GM23338 (cell line): ENCODE measurements around the gene ITGB7. TPM values are rescaled to one million over a fixed set of nuclear protein-coding genes. Genes with fewer than 3 reads are reported as not detected.
A peak's percentile ranks its signal among the peaks of the same experiment; 100 is the strongest.

ENCODE experiments used
- ATAC-seq: fragments of 200-7000 bp; cut with Tn5 transposase; 3 replicates; pipeline ENCODE4 v1.9.1; 2020
- DNase-seq: peaks from one replicate; pipeline ENCODE4 v3.0.0-alpha.2; 2015; ENCODE audit warnings: low spot score
- H2AFZ ChIP-seq: fragments of 200-600 bp; sonication (generic); 2 replicates; pipeline ENCODE4 v1.8.0; 2016; ENCODE audit warnings: antibody characterized with exemption, mild to moderate bottlenecking, moderate library complexity
- H3F3A ChIP-seq: fragments of 200-600 bp; sonication (generic); replicated peaks from 2 replicates; pipeline ENCODE4 v1.8.0; 2017; ENCODE audit warnings: antibody characterized with exemption, mixed run types, low read depth
- H3K27ac ChIP-seq: fragments of 200-600 bp; sonication (generic); 2 replicates; pipeline ENCODE4 v1.6.1; 2016; ENCODE audit warnings: low read depth
- H3K27me3 ChIP-seq: fragments of 200-600 bp; sonication (generic); 2 replicates; pipeline ENCODE4 v1.8.0; 2016; ENCODE audit warnings: mild to moderate bottlenecking, mixed run types, moderate library complexity; ENCODE audit not compliant: insufficient read depth
- H3K36me3 ChIP-seq: fragments of 200-600 bp; sonication (generic); 2 replicates; pipeline ENCODE4 v1.8.0; 2016; ENCODE audit warnings: mild to moderate bottlenecking; ENCODE audit not compliant: insufficient read depth
- H3K4me1 ChIP-seq: fragments of 200-600 bp; sonication (generic); 2 replicates; pipeline ENCODE4 v1.8.0; 2016; ENCODE audit warnings: mild to moderate bottlenecking, moderate library complexity; ENCODE audit not compliant: insufficient read depth
- H3K4me2 ChIP-seq: fragments of 200-600 bp; sonication (generic); 2 replicates; pipeline ENCODE4 v1.7.1; 2017; ENCODE audit warnings: mixed run types
- H3K4me3 ChIP-seq: fragments of 200-600 bp; sonication (generic); 2 replicates; pipeline ENCODE4 v1.6.1; 2016; ENCODE audit warnings: mixed run types
- H3K79me2 ChIP-seq: fragments of 200-600 bp; sonication (generic); replicated peaks from 2 replicates; pipeline ENCODE4 v1.8.0; 2017; ENCODE audit warnings: mild to moderate bottlenecking; ENCODE audit not compliant: insufficient read depth
- H3K9me2 ChIP-seq: fragments of 200-600 bp; sonication (generic); 2 replicates; pipeline ENCODE4 v1.8.0; 2017; ENCODE audit not compliant: insufficient read depth
- H4K20me1 ChIP-seq: fragments of 200-600 bp; sonication (generic); replicated peaks from 2 replicates; pipeline ENCODE4 v1.8.0; 2017; ENCODE audit warnings: mild to moderate bottlenecking; ENCODE audit not compliant: insufficient read depth
- H3K27ac Mint-ChIP-seq: 2 replicates; pipeline ENCODE4 v1.8.0; 2020; ENCODE audit warnings: inconsistent platforms, mild to moderate bottlenecking, moderate library complexity, mixed read lengths
- H3K27me3 Mint-ChIP-seq: 3 replicates; pipeline ENCODE4 v1.8.0; 2022; ENCODE audit warnings: low read depth, mild to moderate bottlenecking, moderate library complexity, mixed read lengths, inconsistent platforms; ENCODE audit not compliant: insufficient read depth, poor library complexity
- H3K36me3 Mint-ChIP-seq: 3 replicates; pipeline ENCODE4 v1.8.0; 2021; ENCODE audit warnings: low read depth, mild to moderate bottlenecking, inconsistent platforms, moderate library complexity, mixed read lengths
- H3K4me1 Mint-ChIP-seq: 3 replicates; pipeline ENCODE4 v1.8.0; 2020; ENCODE audit warnings: mild to moderate bottlenecking, inconsistent platforms, mixed read lengths
- H3K4me3 Mint-ChIP-seq: 3 replicates; pipeline ENCODE4 v1.8.0; 2021; ENCODE audit warnings: moderate library complexity, mild to moderate bottlenecking, inconsistent platforms, mixed read lengths
- H3K9me3 Mint-ChIP-seq: 3 replicates; pipeline ENCODE4 v1.8.0; 2020; ENCODE audit warnings: moderate library complexity, mild to moderate bottlenecking, inconsistent platforms, mixed read lengths
- CREB1 ChIP-seq: fragments of 250-450 bp; sonication (Bioruptor Pico); IDR thresholded peaks from 2 replicates; pipeline ENCODE4 v1.5.0; 2020; ENCODE audit warnings: low read depth, mild to moderate bottlenecking, moderate library complexity
- ETS1 ChIP-seq: IDR thresholded peaks from 2 replicates; pipeline ENCODE4 v1.6.1; 2016; ENCODE audit warnings: antibody characterized with exemption
- EZH2phosphoT487 ChIP-seq: fragments of 200-600 bp; sonication (generic); IDR thresholded peaks from one replicate; pipeline ENCODE4 v1.8.1; 2018; ENCODE audit warnings: antibody characterized with exemption; ENCODE audit not compliant: unreplicated experiment
- JUNB ChIP-seq: IDR thresholded peaks from one replicate; pipeline ENCODE4 v1.6.1; 2016; ENCODE audit warnings: antibody characterized with exemption; ENCODE audit not compliant: unreplicated experiment
- POLR2AphosphoS5 ChIP-seq: IDR thresholded peaks from 2 replicates; pipeline ENCODE4 v1.6.1; 2016; ENCODE audit warnings: antibody characterized with exemption, low read depth
- STAT1 ChIP-seq: IDR thresholded peaks from one replicate; pipeline ENCODE4 v1.6.1; 2016; ENCODE audit warnings: antibody characterized with exemption; ENCODE audit not compliant: unreplicated experiment
- ZNF331 ChIP-seq: fragments of 250-450 bp; sonication (Bioruptor Pico); IDR thresholded peaks from 2 replicates; pipeline ENCODE4 v1.5.0; 2020; ENCODE audit warnings: low read depth, mild to moderate bottlenecking, moderate library complexity
- ZNF462 ChIP-seq: fragments of 250-450 bp; sonication (Bioruptor Pico); IDR thresholded peaks from 2 replicates; pipeline ENCODE4 v1.5.0; 2020; ENCODE audit warnings: mild to moderate bottlenecking, moderate library complexity
- polyA plus RNA-seq: library from polyadenylated mRNA; unstranded; fragments of >200 nt; fragmentation: Nextera tagmentation; extraction: Ambion mirVana; gene quantifications from 2 replicates; pipeline ENCODE4 v1.2.1, GENCODE V29; 2016
- total RNA-seq: library from RNA; depleted of rRNA; stranded (reverse); fragments of >200 nt; shearing (Covaris generic); gene quantifications from 2 replicates; pipeline ENCODE4 v1.2.3, GENCODE V29; 2014
- TF ChIP-seq, protein P1 (sequence below): IDR thresholded peaks from one replicate; pipeline ENCODE4 v1.6.1; 2018; ENCODE audit warnings: antibody characterized with exemption; ENCODE audit not compliant: unreplicated experiment

The ITGB7 gene
- total and polyA plus RNA-seq, 2 experiments from 2014 or later = 0.32 TPM; not detected in 1

DNA sequence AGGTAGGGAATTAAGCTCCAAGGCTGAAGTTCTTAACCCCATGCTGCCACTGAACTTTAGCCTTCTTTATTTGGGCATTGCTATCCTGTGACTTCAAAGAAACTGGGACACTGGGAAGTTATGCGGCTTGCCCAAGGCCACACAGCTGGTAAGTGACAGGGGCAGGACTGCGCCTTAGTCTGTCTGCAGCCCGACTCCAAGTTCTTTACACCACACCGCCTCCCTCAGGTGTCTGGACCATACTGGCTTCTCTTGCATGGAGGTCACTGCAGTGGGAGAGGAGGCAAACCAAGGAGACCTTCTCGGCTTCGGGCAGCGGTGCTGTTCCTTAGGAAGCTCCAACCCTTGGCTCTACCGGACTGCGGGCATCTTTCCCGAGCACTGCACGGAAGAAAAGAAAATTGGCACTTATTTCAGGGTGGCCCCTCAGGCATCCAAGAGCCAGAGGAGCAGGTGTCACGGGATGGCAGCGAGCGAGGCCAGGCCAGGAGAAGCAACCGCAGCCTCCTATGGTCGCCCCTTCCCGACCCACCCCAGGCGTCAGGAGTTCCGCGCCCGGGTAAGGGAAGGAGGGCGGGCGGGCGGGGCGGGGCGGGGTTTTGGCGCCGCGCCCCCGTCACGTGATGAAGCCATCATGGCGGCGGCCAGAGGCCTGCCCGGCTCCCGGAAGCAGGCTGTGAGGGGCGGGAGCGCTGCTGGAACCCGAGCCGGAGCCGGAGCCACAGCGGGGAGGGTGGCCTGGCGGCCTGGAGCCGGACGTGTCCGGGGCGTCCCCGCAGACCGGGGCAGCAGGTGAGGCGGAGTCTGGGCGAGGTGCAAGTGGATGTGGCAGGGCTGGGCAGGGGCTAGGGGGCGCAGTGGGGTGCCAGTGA, 44.7 kb upstream of the ITGB7 start (continued):
- TF ChIP-seq ZNF462 = no peak
- no peak for TF ChIP-seq ZNF331
- TF ChIP-seq EZH2phosphoT487 = no peak
- no peak for TF ChIP-seq ETS1

DNA sequence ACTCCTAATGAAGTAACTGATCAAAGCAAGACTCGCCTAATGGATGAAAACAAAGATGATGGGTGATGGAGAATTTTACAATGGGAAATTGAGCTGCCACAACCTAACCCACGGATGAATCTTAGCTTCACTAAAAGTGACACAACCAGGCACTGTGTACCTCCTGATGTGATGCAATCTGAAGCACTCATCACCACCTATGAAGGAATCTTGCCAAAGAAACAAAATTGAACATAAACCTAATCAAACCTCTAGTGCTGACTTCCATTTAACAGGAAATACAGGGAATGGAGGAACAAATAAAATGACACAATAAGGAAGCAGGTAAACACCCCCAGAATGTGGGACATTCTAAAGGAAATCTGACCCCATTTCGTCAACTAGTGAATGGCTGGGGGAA, 38.2 kb upstream of the ITGB7 start:
- no peak for ATAC-seq
- no peaks in the 10 kb centered on the region for H4K20me1 ChIP-seq
- no peaks in the 10 kb centered on the region for H3K36me3 ChIP-seq
- no peak for DNase-seq
- H3K4me2 ChIP-seq = no peak overlapping the region
- peaks cover 39% of the 10 kb centered on the region for H3K4me1 Mint-ChIP-seq
- 0 out of 2 replicates have a peak, but pooled peaks cover 2% of the 10 kb centered on the region for H3F3A ChIP-seq
- H2AFZ ChIP-seq = 0 out of 2 replicates have a peak overlapping the region, but pooled peaks have one; percentile 32
- H3K27ac ChIP-seq = no peak overlapping the region
- no peaks in the 10 kb centered on the region for H3K79me2 ChIP-seq
- peaks cover 33% of the 10 kb centered on the region for H3K4me1 ChIP-seq
- H3K4me3 Mint-ChIP-seq = no peak overlapping the region
- H3K27me3 ChIP-seq = no peaks in the 10 kb centered on the region
- no peaks in the 10 kb centered on the region; the same call in 2 of the 3 replicates for H3K36me3 Mint-ChIP-seq
- H3K4me3 ChIP-seq = no peak overlapping the region
- H3K9me2 ChIP-seq = no peaks in the 10 kb centered on the region
- peaks cover 9% of the 10 kb centered on the region for H3K27me3 Mint-ChIP-seq
- peaks cover 2% of the 10 kb centered on the region; the same call in 1 of the 3 replicates for H3K9me3 Mint-ChIP-seq
- H3K27ac Mint-ChIP-seq = no peak overlapping the region
- TF ChIP-seq STAT1 (no peak), ZNF331 (no peak), JUNB (no peak), CREB1 (CRISPR knock-in tag) (no peak), POLR2AphosphoS5 (no peak)
- TF ChIP-seq, protein P1, sequence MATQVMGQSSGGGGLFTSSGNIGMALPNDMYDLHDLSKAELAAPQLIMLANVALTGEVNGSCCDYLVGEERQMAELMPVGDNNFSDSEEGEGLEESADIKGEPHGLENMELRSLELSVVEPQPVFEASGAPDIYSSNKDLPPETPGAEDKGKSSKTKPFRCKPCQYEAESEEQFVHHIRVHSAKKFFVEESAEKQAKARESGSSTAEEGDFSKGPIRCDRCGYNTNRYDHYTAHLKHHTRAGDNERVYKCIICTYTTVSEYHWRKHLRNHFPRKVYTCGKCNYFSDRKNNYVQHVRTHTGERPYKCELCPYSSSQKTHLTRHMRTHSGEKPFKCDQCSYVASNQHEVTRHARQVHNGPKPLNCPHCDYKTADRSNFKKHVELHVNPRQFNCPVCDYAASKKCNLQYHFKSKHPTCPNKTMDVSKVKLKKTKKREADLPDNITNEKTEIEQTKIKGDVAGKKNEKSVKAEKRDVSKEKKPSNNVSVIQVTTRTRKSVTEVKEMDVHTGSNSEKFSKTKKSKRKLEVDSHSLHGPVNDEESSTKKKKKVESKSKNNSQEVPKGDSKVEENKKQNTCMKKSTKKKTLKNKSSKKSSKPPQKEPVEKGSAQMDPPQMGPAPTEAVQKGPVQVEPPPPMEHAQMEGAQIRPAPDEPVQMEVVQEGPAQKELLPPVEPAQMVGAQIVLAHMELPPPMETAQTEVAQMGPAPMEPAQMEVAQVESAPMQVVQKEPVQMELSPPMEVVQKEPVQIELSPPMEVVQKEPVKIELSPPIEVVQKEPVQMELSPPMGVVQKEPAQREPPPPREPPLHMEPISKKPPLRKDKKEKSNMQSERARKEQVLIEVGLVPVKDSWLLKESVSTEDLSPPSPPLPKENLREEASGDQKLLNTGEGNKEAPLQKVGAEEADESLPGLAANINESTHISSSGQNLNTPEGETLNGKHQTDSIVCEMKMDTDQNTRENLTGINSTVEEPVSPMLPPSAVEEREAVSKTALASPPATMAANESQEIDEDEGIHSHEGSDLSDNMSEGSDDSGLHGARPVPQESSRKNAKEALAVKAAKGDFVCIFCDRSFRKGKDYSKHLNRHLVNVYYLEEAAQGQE = no peak
